Stimulated activated CD8-positive, alpha-beta memory T cell treated with anti-CD3 and anti-CD28 coated beads, Interleukin-4, amount 100 ng/mL, for 24 hours (primary cell): Measurements from ENCODE around the gene WWOX.
"Not testable (repeated sequence)": the region's sequence is repeated elsewhere in the genome, so short reads cannot be mapped to it uniquely, and the experiment has no call there.

Experiments
- DNase-seq: peaks from one replicate; pipeline ENCODE4 v3.0.0-alpha.2; 2020; ENCODE audit warnings: low read depth

The WWOX gene

GRCh38 chr16:79041206-79041605 is 941.8 kb downstream of the WWOX start:
- DNase-seq, result no peak

GRCh38 chr16:79042141-79042540 is 942.7 kb downstream of the WWOX start:
- no peak for DNase-seq

- DNase-seq, result no peak
Observed at GRCh38 chr16:79042886-79043285, 943.4 kb downstream of the WWOX start.

GRCh38 chr16:79045191-79045590 is 945.7 kb downstream of the WWOX start:
- DNase-seq, result no peak

- DNase-seq, result no peak
Observed at GRCh38 chr16:79047337-79047736, 947.9 kb downstream of the WWOX start.

- DNase-seq, result no peak
Observed at GRCh38 chr16:79049040-79049439, 949.6 kb downstream of the WWOX start.

GRCh38 chr16:79050063-79050462 is 950.6 kb downstream of the WWOX start:
- DNase-seq, result no peak

GRCh38 chr16:79051313-79051712 is 951.9 kb downstream of the WWOX start:
- no peak for DNase-seq

GRCh38 chr16:79052198-79052597 is 952.7 kb downstream of the WWOX start:
- DNase-seq, result not testable (repeated sequence)

GRCh38 chr16:79053577-79053976 is 954.1 kb downstream of the WWOX start:
- no peak for DNase-seq

GRCh38 chr16:79054211-79054984 is 954.9 kb downstream of the WWOX start:
- no peak for DNase-seq

GRCh38 chr16:79055251-79055970 is 956.0 kb downstream of the WWOX start:
- no peak for DNase-seq

GRCh38 chr16:79061181-79061580 is 961.7 kb downstream of the WWOX start:
- DNase-seq, result no peak

- DNase-seq, result no peak
Observed at GRCh38 chr16:79062336-79062735, 962.9 kb downstream of the WWOX start.

- DNase-seq, result no peak
Observed at GRCh38 chr16:79062821-79063220, 963.4 kb downstream of the WWOX start.

- DNase-seq, result no peak
Observed at GRCh38 chr16:79064256-79064972, 965.0 kb downstream of the WWOX start.

- DNase-seq, result no peak
Observed at GRCh38 chr16:79066561-79066960, 967.1 kb downstream of the WWOX start.

- DNase-seq, result no peak
Observed at GRCh38 chr16:79067600-79067999, 968.1 kb downstream of the WWOX start.

GRCh38 chr16:79069121-79069520 is 969.7 kb downstream of the WWOX start:
- no peak for DNase-seq

- no peak for DNase-seq
Observed at GRCh38 chr16:79069633-79070032, 970.2 kb downstream of the WWOX start.

GRCh38 chr16:79071424-79071823 is 972.0 kb downstream of the WWOX start:
- no peak for DNase-seq

GRCh38 chr16:79072517-79072916 is 973.1 kb downstream of the WWOX start:
- no peak for DNase-seq

GRCh38 chr16:79073566-79073965 is 974.1 kb downstream of the WWOX start:
- no peak for DNase-seq
